NCI-H146 (cell line): Measurements from ENCODE around the gene AXL.

Experiments
- DNase-seq: peaks from one replicate; lab custom pipeline; 2025; lab: John Stamatoyannopoulos, UW

The AXL gene

DNA sequence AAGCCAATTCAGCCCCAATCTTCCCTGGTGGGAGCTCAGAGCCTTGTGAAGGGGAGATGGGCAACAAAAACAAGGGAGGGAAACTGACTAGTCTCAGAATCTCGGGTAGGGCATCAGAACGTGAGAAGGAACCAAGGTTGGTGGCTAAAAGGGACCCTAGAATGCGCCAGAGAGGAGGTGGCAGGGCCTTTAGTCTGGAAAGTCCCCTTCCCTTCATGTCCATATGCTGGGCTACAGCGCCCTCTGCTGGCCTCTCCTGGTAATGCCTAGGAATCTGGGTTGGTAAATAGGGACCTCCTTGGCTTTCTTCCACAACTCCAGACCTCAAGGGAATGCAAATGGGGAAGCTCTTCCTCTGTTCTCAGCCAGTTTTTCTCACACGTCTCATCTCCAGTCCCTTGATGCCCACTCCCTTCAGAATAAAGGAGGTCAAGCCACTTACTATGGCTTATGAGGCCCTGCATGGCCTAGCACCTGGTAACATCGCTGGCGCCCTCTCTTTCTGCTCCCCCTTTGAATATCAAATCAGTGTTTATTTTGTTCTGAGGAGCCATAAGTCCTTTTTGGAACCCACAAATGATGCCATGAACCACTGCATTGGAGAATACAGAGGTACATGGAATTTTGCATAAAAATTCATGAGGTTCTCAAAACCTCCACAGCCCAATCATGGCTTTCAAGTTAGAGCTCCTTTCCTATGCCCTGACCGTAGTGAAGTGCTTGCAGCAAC lies 89.6 kb downstream of the AXL start:
- DNase-seq = peak; percentile 75

DNA sequence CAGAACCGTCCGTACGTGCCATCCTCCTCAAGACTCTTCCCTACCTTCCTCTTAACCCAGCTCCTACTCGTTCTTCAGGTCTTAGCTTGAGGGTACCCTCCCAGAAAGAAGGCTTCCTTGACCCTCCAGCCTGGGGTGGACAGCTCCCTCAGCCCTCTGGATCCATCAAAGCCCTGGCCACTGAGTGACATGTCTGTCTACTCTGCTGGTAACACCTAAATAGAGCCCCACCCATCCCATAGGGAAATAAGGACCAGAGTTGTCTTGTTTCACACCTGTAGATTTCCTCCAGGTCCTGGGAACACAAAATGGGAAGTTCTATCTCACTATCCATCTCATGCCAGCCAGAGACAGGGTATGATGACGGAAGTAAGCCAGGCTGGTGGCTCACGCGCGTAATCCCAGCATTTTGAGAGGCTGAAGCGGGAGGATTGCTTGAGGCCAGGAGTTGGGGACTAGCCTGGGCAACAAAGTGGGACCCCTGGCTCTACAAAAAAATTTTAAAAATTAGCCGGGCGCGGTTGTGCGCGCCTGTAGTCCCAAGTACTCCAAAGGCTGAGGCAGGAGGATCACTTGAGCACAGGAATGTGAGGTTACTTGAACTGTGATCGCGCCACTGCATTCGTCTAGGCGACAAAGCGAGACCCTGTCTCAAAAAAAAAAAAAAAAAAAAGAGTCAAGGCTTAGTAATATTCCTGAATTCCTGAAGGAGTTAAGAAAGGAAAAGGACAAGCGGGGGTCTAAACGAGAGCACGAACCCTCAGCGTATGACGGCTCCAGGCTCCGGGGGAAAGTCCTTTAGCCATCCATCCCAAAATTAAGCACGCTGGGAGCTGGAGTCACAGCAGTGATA lies 90.4 kb downstream of the AXL start:
- no peak for DNase-seq

DNA sequence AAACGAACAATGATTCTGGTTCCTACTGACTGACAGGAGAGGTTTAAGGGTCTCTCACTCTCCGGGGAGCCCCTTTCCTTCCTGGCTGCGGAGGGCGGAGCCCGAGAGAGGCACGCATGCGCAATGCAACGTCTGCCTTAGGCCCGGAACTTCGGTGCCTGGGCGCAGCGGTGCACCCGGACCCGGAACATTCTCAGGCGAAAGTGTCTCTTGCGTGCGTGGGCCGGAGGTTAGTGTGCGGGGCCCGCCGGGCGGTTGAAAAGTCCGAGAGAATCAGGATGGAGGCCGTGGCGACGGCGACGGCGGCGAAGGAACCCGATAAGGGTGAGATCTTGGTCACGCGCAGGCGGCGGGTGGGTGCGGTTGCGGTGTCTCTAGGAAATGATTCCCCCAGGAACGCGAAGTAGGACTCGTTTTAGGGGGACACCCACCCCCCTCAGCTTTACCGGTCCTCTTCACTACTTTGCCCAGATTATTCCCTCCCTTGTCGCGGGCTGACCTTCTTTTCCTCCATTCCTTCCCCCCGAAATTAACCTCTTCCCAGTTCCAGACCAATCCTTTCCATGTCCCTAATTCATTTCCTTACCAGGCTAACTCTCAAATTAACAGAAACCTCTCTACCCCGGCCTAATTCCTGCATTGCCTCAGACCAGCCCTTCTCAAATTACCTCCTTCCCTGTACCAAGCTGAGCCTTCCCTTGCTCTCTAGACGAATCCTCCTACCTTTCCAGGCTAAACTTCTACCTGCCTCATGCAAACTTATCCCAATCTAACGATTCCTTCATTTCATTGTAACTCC lies 91.2 kb downstream of the AXL start, which contains the start of gene CCDC97:
CCDC97 (plus strand) TSS at position 140 of the 799 bp plus-strand sequence; CDS start at position 279, 139 bp downstream.
- DNase-seq = peak; percentile 89

DNA sequence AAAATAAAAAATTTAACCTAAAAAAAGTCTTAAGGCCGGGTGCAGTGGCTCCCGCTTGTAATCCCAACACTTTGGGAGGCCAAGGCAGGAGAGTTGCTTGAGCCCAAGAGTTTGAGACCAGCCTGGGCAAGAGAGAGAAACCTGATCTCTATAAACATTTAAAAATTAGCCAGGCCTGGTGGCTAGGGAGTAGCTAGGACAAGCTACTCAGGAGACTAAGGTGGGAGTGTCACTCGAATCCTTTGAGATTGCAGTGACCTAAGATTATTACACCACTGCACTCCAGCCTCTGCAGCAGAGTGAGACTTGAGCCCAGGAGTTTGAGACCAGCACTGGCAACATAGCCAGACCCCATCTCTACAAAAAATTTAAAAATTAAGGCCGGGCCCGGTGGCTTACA lies 92.0 kb downstream of the AXL start:
- no peak for DNase-seq
